Right lobe of liver (tissue), 4 donors: ENCODE data around the gene SNAPC2.

ENCODE experiments used
- POLR2A ChIP-seq: fragments of 450-650 bp; IDR thresholded peaks from one replicate; pipeline ENCODE4 v1.6.1; 2017; ENCODE audit warnings: antibody characterized with exemption, mild to moderate bottlenecking
- TF ChIP-seq, protein P1 (sequence below), 4 donors: fragments of 200-600 bp in 3 of 4; fragments of 450-650 bp in 1 of 4; IDR thresholded peaks; one replicate each; pipeline versions ENCODE4 v1.5.1 to v1.8.0; 2016 to 2022; ENCODE audit warnings: antibody characterized with exemption in 4 of 4, mild to moderate bottlenecking in 2 of 4
- donor health status: DM: no; HTN: no; CAD: no.
- donor health status: DM: no; HTN: no; CAD: no.
- donor health status: DM: no; HTN: yes; CAD: no.

DNA sequence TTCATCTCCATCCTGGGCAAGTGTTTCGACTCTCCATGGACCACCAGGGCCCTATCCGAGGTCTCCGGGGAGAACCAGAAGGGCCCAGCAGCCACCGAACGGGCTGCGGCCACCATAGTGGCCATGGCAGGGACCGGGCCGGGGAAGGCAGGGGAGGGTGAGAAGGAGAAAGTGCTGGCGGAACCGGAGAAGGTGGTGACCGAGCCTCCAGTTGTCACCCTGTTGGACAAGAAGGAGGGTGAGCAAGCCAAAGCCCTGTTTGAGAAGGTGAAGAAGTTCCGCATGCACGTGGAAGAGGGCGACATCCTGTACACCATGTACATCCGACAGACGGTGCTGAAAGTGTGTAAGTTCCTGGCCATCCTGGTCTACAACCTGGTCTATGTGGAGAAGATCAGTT lies 21.2 kb upstream of the SNAPC2 start:
- TF ChIP-seq, protein P1, sequence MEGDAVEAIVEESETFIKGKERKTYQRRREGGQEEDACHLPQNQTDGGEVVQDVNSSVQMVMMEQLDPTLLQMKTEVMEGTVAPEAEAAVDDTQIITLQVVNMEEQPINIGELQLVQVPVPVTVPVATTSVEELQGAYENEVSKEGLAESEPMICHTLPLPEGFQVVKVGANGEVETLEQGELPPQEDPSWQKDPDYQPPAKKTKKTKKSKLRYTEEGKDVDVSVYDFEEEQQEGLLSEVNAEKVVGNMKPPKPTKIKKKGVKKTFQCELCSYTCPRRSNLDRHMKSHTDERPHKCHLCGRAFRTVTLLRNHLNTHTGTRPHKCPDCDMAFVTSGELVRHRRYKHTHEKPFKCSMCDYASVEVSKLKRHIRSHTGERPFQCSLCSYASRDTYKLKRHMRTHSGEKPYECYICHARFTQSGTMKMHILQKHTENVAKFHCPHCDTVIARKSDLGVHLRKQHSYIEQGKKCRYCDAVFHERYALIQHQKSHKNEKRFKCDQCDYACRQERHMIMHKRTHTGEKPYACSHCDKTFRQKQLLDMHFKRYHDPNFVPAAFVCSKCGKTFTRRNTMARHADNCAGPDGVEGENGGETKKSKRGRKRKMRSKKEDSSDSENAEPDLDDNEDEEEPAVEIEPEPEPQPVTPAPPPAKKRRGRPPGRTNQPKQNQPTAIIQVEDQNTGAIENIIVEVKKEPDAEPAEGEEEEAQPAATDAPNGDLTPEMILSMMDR (IDR thresholded peaks at IDR 0.05) = no peak
- no peak for TF ChIP-seq POLR2A
